HG03460 (cell line): ENCODE results near the gene SLC34A3.

Source experiments
- ATAC-seq: cut with Tn5 transposase; IDR thresholded peaks from one replicate; pipeline ENCODE4 v1.9.1; 2021; ENCODE audit not compliant: unreplicated experiment

Gene SLC34A3

DNA sequence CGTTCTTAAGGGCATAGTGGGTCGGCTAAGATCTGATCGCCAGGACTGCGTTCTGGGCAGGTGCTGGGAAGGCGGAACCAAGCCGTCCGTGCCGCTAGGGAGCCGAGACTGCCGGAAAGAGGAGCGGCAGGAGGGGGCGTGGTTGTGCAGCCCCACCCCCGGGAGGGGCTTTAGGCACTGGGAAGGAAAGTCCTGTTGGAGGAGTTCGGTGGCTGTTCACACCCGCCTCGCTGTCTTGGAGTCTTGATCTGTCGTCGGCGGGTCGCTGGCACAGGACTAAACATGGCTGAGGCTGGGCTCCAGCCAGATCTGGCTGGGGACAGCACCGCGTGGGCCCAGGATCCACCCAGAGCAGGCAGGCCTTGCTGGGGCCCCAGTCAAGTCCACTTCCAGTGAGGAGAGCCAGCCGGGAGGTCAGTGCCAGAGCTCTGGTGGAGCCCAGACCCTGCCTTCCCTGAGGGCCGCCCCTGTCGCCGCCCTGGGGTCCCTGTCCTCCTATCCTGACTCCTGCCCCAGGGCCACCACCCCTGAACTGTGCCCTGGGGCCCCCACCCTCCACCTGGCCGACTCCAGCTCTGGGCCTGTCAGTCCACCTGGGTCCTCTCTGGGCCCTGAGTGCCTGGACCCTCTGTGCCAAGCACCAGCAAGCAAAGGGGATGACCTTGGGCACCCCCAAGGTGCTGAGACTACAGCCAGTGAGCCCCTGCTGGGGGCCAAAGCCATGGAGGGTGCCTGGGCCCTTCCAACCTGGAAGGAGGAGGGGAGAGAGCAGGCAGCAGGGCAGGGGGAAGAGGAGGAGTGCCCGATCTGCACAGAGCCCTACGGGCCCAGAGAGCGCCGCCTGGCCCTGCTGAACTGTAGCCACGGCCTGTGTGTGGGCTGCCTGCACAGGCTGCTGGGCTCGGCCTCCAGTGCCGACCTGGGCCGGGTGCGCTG is 13.2 kb upstream of the SLC34A3 start:
- ATAC-seq: no peak

DNA sequence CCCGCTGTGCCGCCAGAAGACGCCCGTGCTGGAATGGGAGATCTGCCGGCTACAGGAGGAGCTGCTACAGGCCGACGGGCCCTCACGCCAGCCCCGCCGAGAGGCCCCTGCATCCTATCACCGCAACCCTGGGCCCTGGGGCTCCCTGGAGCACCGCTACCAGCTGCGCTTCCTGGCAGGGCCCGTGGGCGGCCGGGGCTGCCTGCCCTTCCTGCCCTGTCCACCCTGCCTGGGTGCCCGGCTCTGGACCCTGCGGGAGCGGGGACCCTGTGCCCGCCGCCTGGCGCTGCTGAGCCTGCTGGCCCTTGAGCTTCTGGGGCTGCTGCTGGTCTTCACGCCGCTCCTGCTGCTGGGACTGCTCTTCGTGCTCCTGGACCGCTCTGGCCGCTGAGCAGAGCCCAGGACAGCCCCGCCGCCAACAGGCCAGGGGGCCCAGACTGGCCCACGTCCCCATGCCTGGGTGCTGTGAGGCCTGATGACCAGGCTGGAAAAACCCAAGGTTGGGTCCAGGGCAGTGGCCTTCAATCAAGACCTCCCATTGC is 12.4 kb upstream of the SLC34A3 start:
- ATAC-seq: no peak

DNA sequence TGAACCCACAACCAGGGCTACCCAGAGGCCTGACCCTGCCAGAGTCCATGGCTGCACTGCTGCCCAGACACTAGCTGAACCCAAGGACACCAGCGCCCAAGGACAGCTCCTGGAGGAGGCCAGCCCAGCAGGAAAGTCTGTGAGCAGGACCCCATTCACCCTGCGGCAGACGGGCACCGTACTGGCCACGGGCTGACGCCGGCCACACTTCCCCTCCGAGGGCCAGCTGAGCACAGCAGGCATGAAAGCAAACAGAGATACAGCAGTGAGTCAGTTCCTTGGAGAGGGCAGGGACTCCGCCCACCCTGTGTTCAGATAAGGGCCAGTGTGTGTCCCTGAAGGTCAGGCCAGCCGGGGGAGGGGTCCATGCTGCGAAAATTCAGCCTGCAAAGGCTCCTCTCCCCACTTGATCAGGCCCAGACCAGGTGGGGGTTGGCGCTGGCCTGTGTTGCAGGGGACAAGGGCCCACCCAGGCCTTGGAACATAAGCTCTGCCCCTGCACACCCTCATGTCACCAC is 11.9 kb upstream of the SLC34A3 start:
- ATAC-seq: no peak

DNA sequence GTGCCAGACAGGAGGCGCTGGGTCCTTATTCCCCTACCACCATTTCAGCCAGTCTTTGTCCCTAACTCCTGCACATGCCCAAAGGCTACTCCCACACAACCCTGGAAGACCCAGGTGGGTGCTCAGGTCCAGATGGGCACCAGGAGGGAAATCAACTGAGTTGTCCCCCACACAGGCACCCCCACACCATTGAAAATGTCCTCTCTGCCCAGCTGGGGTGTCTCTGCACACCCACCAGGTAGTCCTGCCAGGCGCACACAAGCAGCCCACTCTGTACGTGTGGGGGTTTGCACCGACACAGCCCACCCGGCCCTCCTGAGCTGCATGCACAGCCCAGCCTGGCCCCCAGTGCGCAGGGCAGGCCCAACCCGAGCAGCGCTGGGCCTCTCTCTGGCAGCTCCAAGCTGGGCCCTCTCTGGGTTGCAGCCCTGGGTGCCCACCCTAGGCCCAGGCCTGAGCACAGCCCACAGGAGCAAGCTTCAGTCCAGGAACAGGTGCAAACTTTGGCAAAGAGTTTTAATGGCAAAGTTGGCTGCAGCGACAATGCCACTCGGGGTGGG is 10.9 kb upstream of the SLC34A3 start:
- ATAC-seq: no peak

DNA sequence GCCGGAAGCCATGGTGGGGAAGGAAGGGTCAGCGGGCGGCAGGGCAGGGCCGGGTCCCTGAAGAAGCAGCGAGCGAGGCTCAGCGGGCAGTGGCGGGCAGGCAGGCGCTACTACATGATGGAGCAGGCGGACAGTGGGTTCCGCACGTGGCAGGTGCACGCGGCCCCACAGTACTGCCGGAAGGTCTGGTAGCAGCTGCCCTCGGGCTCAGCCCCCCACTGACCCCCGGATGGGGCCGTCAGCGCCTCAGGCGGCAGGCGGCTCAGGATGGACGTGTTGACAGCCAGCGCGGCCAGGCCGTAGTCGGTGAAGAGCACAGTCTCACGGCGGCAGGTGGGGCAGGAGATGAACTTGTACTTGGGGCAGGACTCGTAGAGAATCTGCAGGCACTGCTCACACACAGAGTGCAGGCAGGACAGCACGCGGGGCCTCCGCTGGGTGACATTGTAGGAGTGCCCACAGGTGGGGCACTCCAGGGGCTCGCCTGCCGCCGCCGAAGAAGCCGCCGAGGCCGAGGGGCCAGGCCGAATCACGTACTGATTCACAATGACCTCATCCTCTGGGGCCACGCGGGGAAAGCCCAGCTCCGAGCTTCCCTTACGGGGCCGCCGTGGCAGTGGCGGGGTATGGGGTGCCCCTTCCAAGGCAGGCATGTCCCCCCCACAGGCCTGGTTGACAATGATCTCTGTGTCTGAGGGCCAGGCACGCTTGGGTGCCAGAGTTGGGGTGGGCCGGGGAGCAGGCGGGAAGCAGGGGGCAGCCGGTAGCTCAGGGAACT is 10.2 kb upstream of the SLC34A3 start:
- ATAC-seq: no peak

DNA sequence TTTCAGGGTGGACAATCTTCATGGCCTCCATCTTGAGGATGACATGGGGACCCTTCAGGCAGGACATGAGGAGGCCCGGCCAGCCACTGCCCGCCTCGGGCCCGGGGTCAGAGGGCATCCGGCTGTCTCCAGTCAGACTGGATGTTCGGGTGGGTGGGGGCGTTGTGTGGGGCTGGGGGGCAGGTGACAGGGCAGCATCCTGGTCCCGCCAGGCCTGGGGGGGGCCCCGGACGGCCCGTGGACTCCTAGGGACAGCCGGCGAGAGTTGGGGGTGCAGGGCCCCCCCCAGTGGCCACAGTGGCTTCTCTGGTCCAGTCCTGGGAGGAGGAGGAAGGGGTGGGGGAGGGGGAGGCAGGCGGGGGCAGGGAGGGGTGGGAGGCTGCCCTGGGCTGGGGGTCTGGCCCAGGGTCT is 9.6 kb upstream of the SLC34A3 start:
- no peak for ATAC-seq

DNA sequence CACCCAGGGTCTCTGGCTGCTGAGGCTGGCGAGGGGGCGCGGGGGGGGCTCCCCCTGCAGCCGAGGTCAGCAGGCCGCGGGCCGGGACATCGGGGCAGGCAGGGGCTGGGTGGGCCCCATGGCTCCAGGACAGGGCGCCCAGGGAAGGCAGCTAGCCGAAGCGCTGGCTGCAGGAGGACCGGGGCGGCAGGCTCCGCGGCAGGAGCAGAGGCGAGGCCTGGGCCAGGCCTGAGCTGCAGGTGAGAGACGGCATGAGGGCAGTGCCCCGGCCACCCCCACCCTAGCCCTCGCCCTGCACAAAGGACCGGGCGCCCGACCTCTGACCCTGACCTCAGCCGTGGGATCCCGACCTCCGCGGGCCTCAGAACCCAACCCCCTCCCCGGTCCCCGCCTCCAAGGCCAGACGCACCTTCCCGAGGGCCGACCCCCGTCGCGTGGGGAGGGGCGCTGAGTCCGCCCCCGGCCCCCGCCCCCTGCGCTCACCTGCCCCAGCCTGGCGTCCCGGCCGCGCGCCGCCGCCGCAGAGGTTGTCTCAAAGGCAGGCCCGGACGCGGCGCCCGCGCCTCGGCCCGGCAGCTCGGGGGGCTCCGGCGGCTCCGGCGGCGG is 9.1 kb upstream of the SLC34A3 start:
- no peak for ATAC-seq

DNA sequence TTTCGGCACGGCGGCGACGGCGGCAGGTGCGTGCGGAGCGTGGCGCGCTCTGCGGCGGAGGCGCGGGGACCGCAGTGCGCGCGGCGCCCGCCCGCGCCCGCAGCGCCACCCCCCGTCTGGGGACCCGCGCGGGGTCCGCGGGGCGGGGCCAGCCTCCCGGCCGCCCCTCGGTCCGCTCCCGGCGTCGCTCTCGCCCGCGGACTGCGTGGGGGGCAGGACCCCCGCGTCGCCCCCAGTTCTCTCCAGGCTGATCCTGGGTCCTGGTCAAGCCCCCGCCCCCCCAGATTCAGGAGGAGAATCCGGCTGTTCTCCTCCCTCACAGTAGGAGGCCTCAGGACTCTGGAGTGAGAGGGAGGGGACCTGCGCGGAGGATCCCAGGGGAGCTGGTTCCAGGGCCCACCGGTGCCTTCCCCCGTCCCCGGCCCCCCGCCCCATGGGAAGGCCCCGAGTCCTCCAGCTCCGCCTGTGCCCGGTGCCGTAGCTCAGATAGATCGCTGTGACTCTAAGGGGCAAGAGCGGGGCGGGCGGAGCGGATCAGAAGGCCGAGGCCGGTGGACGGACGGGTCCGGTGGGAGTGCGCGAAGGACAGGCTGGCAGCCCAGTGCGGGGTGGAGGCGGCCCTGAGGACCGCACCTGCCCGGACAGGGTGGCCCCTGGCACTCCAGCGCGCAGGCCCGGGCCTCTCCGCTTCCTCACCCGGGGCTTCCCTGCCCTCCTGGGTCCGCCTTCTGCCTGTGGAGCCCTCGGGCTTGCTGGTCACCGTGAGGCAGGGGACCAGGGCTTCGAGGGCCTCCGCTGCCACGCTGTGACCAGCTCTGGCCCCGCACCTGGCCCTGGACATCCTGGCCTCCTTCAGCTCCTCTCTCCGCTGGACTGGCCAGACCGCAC is 8.3 kb upstream of the SLC34A3 start, which contains the start of gene RNF208:
TSS of gene RNF208 (minus strand) at position 51 of the 888 bp plus-strand sequence. CDS start 1,028 bp downstream, outside the sequence.
- ATAC-seq: no peak

DNA sequence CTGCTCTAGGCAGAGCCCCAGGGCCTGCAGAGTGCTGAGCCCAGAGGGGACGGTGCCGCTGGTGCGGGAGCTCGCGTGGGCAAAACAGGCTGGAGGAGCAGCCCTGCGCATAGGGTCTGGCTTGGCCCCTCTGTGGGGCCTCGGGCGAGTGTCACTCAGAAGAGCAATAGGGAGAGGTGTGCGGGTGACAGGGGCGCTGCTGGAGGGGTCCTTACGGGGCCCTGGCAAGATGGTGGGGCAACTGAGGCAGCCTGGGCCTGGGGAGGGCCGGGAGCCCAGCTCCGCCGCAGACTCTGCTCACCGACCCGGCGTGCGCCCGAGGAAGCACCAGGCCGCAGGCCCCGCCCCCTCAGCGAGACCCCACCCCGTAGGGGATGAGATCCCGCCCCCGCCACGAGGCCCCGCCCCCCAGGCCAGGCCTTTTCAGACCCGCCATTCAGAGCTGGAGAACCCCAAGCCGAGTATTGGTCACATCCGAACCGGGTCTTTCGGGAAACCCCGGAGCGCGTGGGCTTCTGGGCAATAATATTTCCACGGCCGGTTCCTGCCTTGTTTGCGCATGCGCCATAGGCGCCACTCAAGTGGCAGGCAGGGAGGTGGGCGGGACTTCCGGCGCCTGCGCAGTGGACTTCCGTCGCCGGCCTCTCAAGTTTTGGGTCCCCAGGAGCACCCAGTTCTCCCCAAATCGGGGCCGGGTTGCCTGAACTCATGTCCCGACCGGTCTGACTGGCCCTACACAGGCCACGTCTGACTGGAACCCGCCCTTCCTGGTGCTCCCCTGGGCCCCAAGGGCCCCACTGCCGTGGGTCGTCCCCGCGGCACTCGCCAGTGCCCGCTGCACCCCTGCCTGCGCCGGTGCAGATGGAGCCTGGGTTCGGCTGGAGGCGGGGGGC is 7.4 kb upstream of the SLC34A3 start:
- peak; percentile 65 for ATAC-seq

DNA sequence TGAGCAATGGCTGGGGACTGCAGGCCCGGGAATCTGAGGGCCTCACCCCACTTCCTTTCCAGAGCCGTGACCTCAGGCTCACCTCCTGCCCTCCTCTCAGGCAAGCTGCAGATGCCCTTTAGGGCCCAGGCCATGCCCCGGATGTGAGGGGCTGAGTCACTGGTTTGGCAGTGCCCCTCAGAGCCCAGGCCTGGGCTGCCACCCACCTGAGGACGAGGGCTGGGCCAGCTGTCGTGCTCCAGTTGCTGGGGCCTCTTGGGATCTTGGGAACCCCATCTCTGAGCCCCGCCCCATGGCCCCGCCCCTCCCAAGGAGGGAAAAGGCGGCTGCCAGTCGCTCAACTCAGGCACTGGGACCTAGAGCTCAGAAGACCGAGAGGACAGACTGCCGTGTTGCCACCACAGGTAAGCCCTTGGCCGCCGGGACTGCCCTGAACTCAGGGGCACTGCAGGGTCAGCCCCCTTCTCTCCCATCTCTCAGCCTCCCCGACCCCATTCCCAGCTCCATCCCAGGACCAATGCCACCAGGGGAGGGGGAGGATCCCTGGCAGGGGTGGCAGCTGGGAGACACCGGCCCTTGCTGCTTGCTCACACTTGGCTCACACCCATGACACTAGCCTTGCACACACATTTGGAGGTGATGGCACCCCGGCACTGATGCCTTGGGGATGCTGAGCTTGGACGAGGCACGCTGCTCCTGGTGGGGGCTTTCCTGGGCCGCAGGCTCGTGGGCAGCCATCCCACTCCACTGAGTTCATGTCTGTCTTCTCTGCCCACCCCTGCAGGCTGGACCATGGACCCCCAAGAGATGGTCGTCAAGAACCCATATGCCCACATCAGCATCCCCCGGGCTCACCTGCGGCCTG is 5.6 kb upstream of the SLC34A3 start, which contains the start of gene CYSRT1:
TSS of gene CYSRT1 (plus strand) at position 345 of the 865 bp plus-strand sequence. CDS start at position 793, 448 bp downstream.
- no peak for ATAC-seq

DNA sequence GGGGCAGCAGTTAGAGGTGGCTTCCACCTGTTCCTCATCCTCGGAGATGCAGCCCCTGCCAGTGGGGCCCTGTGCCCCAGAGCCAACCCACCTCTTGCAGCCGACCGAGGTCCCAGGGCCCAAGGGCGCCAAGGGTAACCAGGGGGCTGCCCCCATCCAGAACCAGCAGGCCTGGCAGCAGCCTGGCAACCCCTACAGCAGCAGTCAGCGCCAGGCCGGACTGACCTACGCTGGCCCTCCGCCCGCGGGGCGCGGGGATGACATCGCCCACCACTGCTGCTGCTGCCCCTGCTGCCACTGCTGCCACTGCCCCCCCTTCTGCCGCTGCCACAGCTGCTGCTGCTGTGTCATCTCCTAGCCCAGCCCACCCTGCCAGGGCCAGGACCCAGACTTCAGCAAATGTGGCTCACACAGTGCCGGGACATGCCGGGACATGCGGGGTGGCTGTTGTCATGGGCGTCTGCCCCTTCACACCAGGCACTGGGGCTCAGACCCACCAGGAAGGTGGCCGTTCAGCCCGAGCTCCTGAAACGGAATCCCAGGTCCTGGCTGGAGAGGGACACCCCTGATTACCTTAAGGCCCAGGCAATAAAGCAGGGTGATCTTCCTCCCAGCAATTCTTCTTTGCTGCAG is 4.9 kb upstream of the SLC34A3 start:
- ATAC-seq: no peak

DNA sequence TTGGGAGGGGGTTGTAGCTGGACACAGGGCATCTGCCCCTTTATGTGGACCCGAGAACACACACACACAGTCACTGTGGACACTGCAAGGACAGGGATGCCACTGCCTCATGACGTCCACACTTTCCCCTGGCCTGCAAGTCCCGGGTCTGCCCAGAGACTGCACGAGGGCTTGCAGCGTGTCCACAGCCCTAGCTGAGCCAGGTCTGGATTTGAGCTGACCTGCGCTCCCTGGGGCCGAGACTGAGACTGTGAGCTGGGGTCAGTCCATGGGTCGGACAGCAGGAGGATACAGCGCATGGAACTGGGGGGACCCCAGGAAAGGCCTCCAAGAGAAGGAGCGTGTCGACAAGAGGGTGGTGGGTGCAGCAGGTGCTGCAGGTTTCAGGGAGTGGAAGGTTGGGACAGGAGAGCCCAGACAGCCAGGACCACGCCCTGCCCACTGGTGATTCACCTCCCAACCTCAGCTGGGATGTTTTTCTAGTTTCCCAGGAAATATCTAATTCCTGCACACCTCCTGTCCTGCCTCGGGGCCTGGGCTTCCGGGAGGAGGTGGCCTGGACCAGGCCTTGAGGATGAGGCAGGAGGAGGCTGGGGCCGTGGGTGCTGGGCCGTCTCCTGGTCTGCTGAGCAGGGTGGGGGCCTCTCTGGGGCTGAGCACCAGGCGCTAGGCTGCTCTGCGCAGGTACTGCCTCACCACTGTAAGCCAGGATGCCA is 4.2 kb upstream of the SLC34A3 start:
- no peak for ATAC-seq

DNA sequence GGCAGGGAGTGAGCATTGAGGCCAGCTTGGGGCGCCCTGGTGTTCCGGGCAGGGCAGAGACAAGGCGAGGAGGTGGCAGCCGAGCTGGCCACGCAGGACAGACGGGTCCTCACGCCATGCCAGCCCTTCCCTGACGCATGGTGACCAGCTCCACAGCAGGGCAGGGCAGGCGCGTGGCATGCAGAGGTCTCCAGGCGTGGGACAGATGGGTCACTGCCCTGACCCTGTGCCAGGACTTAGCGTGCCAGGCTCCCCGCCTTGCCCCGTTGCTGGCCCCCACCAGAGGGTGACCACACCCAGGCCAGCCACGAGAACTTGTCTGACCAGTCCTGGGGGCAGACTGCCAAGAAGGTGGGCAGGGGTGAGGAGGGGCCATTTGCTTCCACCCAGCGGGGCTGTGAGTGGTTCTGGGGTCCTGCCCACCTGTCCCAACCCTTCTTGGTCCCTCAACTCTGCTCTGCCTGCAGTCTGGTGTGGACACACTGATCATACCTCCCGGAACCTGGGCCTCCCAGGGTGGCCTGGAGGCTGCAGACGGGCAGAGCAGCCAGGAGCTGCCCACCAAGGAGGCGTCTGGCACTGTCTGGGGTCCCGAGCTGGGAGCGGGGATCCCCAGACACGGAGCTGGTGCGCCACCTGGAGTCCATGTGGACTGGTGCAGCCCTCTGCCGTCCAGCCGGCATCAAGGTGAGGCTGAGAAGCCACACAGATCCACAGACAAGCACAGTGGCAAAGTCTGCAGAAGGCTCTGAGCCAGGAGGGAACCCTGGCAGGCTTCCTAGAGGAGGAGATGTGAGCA is 3.4 kb upstream of the SLC34A3 start, which contains the start of gene RNF224:
TSS of gene RNF224 (plus strand) at position 449 of the 799 bp plus-strand sequence. CDS start 834 bp downstream, outside the sequence.
- no peak for ATAC-seq

DNA sequence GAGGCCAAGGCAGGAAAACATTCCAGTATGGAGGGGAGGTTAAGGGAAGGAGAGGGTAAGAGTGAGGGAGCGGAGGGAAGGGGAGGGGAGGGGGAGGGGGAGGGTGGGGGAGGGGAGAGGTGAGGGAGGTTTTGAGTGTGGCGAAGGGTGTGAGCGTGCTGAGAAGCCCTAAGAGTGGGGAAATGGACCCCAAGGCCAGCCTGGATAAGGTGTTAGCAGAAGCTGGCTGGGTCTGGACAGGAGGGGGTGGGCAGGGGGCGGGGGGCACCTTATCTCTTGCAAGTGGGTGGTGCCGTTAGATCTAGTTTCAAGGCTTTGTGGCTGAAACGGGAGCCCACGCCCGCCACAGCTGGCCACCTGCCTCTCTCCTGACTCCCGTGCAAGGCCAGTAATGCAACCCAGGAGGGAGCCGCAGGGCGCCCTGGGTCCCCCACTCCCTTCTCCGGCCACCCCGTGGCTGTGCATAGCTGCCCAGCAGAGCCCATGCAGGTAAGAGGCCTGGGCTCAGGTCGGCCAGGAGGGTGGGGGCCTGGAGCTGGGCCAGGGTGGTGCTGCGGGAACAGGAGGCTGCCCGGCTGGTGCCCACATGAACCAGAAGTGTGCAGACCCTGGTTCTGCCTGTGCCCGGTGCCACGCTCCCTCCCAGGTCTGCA is 2.7 kb upstream of the SLC34A3 start:
- ATAC-seq: no peak

DNA sequence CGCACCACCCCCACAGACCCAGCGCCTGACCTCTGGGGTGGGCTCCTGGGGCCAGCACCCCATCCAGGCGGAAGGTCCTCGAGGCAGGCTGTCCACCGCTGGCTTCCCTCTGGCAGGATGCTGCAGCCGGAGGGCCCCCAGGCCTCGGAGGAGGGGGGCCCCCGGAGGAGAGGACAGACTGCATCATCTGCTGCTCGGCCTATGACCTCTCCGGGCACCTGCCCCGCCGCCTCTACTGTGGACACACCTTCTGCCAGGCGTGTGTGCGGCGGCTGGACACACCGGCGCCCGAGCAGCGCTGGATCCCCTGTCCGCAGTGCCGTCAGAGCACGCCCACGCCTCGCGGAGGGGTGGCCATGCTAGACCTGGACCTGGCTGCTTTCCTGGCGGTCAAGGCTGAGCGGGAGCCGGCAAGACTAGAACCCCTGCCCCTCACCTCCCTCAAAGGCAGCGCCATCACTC is 2.2 kb upstream of the SLC34A3 start:
- no peak for ATAC-seq
